ENCODE measurements around the gene TRRAP. TPM values are rescaled to one million over a fixed set of nuclear protein-coding genes. Genes with fewer than 3 reads are reported as not detected.

The TRRAP gene
- total and polyA plus RNA-seq, 2 donors: 11.3 to 15.1 TPM

- DNase-seq (ENCODE audit: low read depth in 6 of 9, low spot score in 9 of 9): no peak
- Histone ChIP-seq H3K9me3 (ENCODE audit: control insufficient read depth in 2 of 2, insufficient read depth in 1 of 2, low read length in 1 of 2) (no peaks in the 10 kb centered on the region), H3K36me3 (ENCODE audit: control insufficient read depth in 2 of 2, insufficient read depth in 2 of 2, low read length in 1 of 2) (peaks cover 89 to 91% of the 10 kb centered on the region in 2 donors), H3K4me1 (ENCODE audit: control insufficient read depth in 2 of 2, insufficient read depth in 2 of 2, low read length in 2 of 2) (no peaks in the 10 kb centered on the region), H3K27me3 (ENCODE audit: control insufficient read depth in 2 of 2, insufficient read depth in 1 of 2, low read length in 1 of 2) (no peaks in the 10 kb centered on the region), H3K4me3 (ENCODE audit: low read length in 2 of 2) (no peak overlapping the region), H3K27ac (ENCODE audit: low read depth in 1 of 2, low read length in 1 of 2) (no peak overlapping the region)
- WGBS: 97% methylated on average over 30 of the region's 30 CpGs
These were observed 156.8 kb downstream of the TRRAP start for GRCh38 chr7:99034932-99035722.

- WGBS: 93% methylated on average over 26 of the region's 26 CpGs
- peaks cover 87 to 91% of the 10 kb centered on the region in 2 donors for H3K36me3 ChIP-seq (ENCODE audit: control insufficient read depth in 2 of 2, insufficient read depth in 2 of 2, low read length in 1 of 2)
- no peak overlapping the region for H3K4me3 ChIP-seq (ENCODE audit: low read length in 2 of 2)
- no peaks in the 10 kb centered on the region for H3K4me1 ChIP-seq (ENCODE audit: control insufficient read depth in 2 of 2, insufficient read depth in 2 of 2, low read length in 2 of 2)
- H3K9me3 ChIP-seq (ENCODE audit: control insufficient read depth in 2 of 2, insufficient read depth in 1 of 2, low read length in 1 of 2): no peaks in the 10 kb centered on the region
- H3K27me3 ChIP-seq (ENCODE audit: control insufficient read depth in 2 of 2, insufficient read depth in 1 of 2, low read length in 1 of 2): no peaks in the 10 kb centered on the region
- no peak for DNase-seq (ENCODE audit: low read depth in 6 of 9, low spot score in 9 of 9)
- H3K27ac ChIP-seq (ENCODE audit: low read depth in 1 of 2, low read length in 1 of 2): no peak overlapping the region
These were observed 157.6 kb downstream of the TRRAP start for GRCh38 chr7:99035723-99036545.

GRCh38 chr7:99036546-99037111, 158.3 kb downstream of the TRRAP start:
- 96% methylated on average over 11 of the region's 11 CpGs for WGBS
- no peak overlapping the region for H3K4me3 ChIP-seq (ENCODE audit: low read length in 2 of 2)
- no peaks in the 10 kb centered on the region for H3K9me3 ChIP-seq (ENCODE audit: control insufficient read depth in 2 of 2, insufficient read depth in 1 of 2, low read length in 1 of 2)
- no peak for DNase-seq (ENCODE audit: low read depth in 6 of 9, low spot score in 9 of 9)
- no peaks in the 10 kb centered on the region for H3K27me3 ChIP-seq (ENCODE audit: control insufficient read depth in 2 of 2, insufficient read depth in 1 of 2, low read length in 1 of 2)
- peaks cover 84 to 91% of the 10 kb centered on the region in 2 donors for H3K36me3 ChIP-seq (ENCODE audit: control insufficient read depth in 2 of 2, insufficient read depth in 2 of 2, low read length in 1 of 2)
- H3K27ac ChIP-seq (ENCODE audit: low read depth in 1 of 2, low read length in 1 of 2): no peak overlapping the region
- no peaks in the 10 kb centered on the region for H3K4me1 ChIP-seq (ENCODE audit: control insufficient read depth in 2 of 2, insufficient read depth in 2 of 2, low read length in 2 of 2)

- WGBS: 99% methylated on average over 16 of the region's 16 CpGs
These were observed 159.1 kb downstream of the TRRAP start for GRCh38 chr7:99037327-99037940.

GRCh38 chr7:99038086-99038855, 159.9 kb downstream of the TRRAP start:
- no peak overlapping the region for H3K27ac ChIP-seq (ENCODE audit: low read depth in 1 of 2, low read length in 1 of 2)
- no peak for DNase-seq (ENCODE audit: low read depth in 6 of 9, low spot score in 9 of 9)
- H3K9me3 ChIP-seq (ENCODE audit: control insufficient read depth in 2 of 2, insufficient read depth in 1 of 2, low read length in 1 of 2): no peaks in the 10 kb centered on the region
- no peaks in the 10 kb centered on the region for H3K27me3 ChIP-seq (ENCODE audit: control insufficient read depth in 2 of 2, insufficient read depth in 1 of 2, low read length in 1 of 2)
- peaks cover 72 to 88% of the 10 kb centered on the region in 2 donors for H3K36me3 ChIP-seq (ENCODE audit: control insufficient read depth in 2 of 2, insufficient read depth in 2 of 2, low read length in 1 of 2)
- no peaks in the 10 kb centered on the region for H3K4me1 ChIP-seq (ENCODE audit: control insufficient read depth in 2 of 2, insufficient read depth in 2 of 2, low read length in 2 of 2)
- no peak overlapping the region for H3K4me3 ChIP-seq (ENCODE audit: low read length in 2 of 2)
- whole genome bisulfite sequencing: 98% methylated on average over 25 of the region's 25 CpGs

More at GRCh38 chr7:99037327-99037940, 159.1 kb downstream of the TRRAP start:
- H3K4me3 ChIP-seq (ENCODE audit: low read length in 2 of 2): no peak overlapping the region
- no peaks in the 10 kb centered on the region for H3K9me3 ChIP-seq (ENCODE audit: control insufficient read depth in 2 of 2, insufficient read depth in 1 of 2, low read length in 1 of 2)
- no peak overlapping the region for H3K27ac ChIP-seq (ENCODE audit: low read depth in 1 of 2, low read length in 1 of 2)
- H3K36me3 ChIP-seq (ENCODE audit: control insufficient read depth in 2 of 2, insufficient read depth in 2 of 2, low read length in 1 of 2): peaks cover 77 to 89% of the 10 kb centered on the region in 2 donors
- H3K27me3 ChIP-seq (ENCODE audit: control insufficient read depth in 2 of 2, insufficient read depth in 1 of 2, low read length in 1 of 2): no peaks in the 10 kb centered on the region
- H3K4me1 ChIP-seq (ENCODE audit: control insufficient read depth in 2 of 2, insufficient read depth in 2 of 2, low read length in 2 of 2): no peaks in the 10 kb centered on the region
- DNase-seq (ENCODE audit: low read depth in 6 of 9, low spot score in 9 of 9): no peak

- no peak for DNase-seq (ENCODE audit: low read depth in 6 of 9, low spot score in 9 of 9)
- 96% methylated on average over 8 of the region's 8 CpGs for WGBS
- H3K4me1 ChIP-seq (ENCODE audit: control insufficient read depth in 2 of 2, insufficient read depth in 2 of 2, low read length in 2 of 2): no peaks in the 10 kb centered on the region
- H3K27ac ChIP-seq (ENCODE audit: low read depth in 1 of 2, low read length in 1 of 2): no peak overlapping the region
- no peaks in the 10 kb centered on the region for H3K27me3 ChIP-seq (ENCODE audit: control insufficient read depth in 2 of 2, insufficient read depth in 1 of 2, low read length in 1 of 2)
- no peak overlapping the region for H3K4me3 ChIP-seq (ENCODE audit: low read length in 2 of 2)
- H3K9me3 ChIP-seq (ENCODE audit: control insufficient read depth in 2 of 2, insufficient read depth in 1 of 2, low read length in 1 of 2): no peaks in the 10 kb centered on the region
- peaks cover 68 to 88% of the 10 kb centered on the region in 2 donors for H3K36me3 ChIP-seq (ENCODE audit: control insufficient read depth in 2 of 2, insufficient read depth in 2 of 2, low read length in 1 of 2)
These were observed 161.1 kb downstream of the TRRAP start for GRCh38 chr7:99039384-99039891.

- H3K4me1 ChIP-seq (ENCODE audit: control insufficient read depth in 2 of 2, insufficient read depth in 2 of 2, low read length in 2 of 2): no peaks in the 10 kb centered on the region
- H3K36me3 ChIP-seq (ENCODE audit: control insufficient read depth in 2 of 2, insufficient read depth in 2 of 2, low read length in 1 of 2): peaks cover 59 to 85% of the 10 kb centered on the region in 2 donors
- no peaks in the 10 kb centered on the region for H3K9me3 ChIP-seq (ENCODE audit: control insufficient read depth in 2 of 2, insufficient read depth in 1 of 2, low read length in 1 of 2)
- H3K27ac ChIP-seq (ENCODE audit: low read depth in 1 of 2, low read length in 1 of 2): no peak overlapping the region
- DNase-seq (ENCODE audit: low read depth in 6 of 9, low spot score in 9 of 9): peak; percentile 14 to 72 (median 50)
- 85% methylated on average over 31 of the region's 31 CpGs for WGBS
- no peaks in the 10 kb centered on the region for H3K27me3 ChIP-seq (ENCODE audit: control insufficient read depth in 2 of 2, insufficient read depth in 1 of 2, low read length in 1 of 2)
- no peak overlapping the region for H3K4me3 ChIP-seq (ENCODE audit: low read length in 2 of 2)
These were observed 162.0 kb downstream of the TRRAP start for GRCh38 chr7:99040104-99040958.
